ENCODE data around the gene PARD3.

PARD3 gene

GRCh38 chr10:34549953-34550352 is 265.1 kb downstream of the PARD3 start:
- Histone ChIP-seq H3K79me2 (ENCODE audit: insufficient read depth, low read length) (no peaks in the 10 kb centered on the region), H3F3A (ENCODE audit: insufficient read depth) (no peaks in the 10 kb centered on the region), H4K20me1 (ENCODE audit: low read depth, low read length) (no peaks in the 10 kb centered on the region), H3K4me3 (ENCODE audit: insufficient read depth, low read length, poor library complexity, severe bottlenecking) (no peak overlapping the region), H3K27me3 (ENCODE audit: low read length) (no peaks in the 10 kb centered on the region), H3K4me2 (ENCODE audit: low read depth, low read length, poor library complexity, severe bottlenecking) (no peak overlapping the region), H3K9ac (ENCODE audit: low read length) (no peak overlapping the region), H3K36me3 (ENCODE audit: low read length) (no peaks in the 10 kb centered on the region), H2AFZ (ENCODE audit: low read depth, low read length, severe bottlenecking) (no peak overlapping the region), H3K27ac (ENCODE audit: low read depth, low read length) (no peak overlapping the region), H3K9me2 (replicated peaks; ENCODE audit: insufficient read depth, low read length) (no peaks in the 10 kb centered on the region), H3K9me3 (ENCODE audit: insufficient read depth, low read length) (no peaks in the 10 kb centered on the region)
- no peak for TF ChIP-seq EZH2phosphoT487 (conservative IDR thresholded peaks at IDR 0.05; ENCODE audit: low read length)
- TF ChIP-seq CTCF (IDR thresholded peaks at IDR 0.05; ENCODE audit: insufficient read depth, low read length, poor library complexity, severe bottlenecking): no peak

- Histone ChIP-seq H3K4me2 (ENCODE audit: low read depth, low read length, poor library complexity, severe bottlenecking) (no peak overlapping the region), H3K79me2 (ENCODE audit: insufficient read depth, low read length) (no peaks in the 10 kb centered on the region), H3K9me3 (ENCODE audit: insufficient read depth, low read length) (no peaks in the 10 kb centered on the region), H3F3A (ENCODE audit: insufficient read depth) (no peaks in the 10 kb centered on the region), H3K9me2 (replicated peaks; ENCODE audit: insufficient read depth, low read length) (no peaks in the 10 kb centered on the region), H3K36me3 (ENCODE audit: low read length) (no peaks in the 10 kb centered on the region), H3K27ac (ENCODE audit: low read depth, low read length) (no peak overlapping the region), H2AFZ (ENCODE audit: low read depth, low read length, severe bottlenecking) (no peak overlapping the region), H3K27me3 (ENCODE audit: low read length) (no peaks in the 10 kb centered on the region), H4K20me1 (ENCODE audit: low read depth, low read length) (no peaks in the 10 kb centered on the region), H3K4me3 (ENCODE audit: insufficient read depth, low read length, poor library complexity, severe bottlenecking) (no peak overlapping the region), H3K9ac (ENCODE audit: low read length) (no peak overlapping the region)
- no peak for TF ChIP-seq EZH2phosphoT487 (conservative IDR thresholded peaks at IDR 0.05; ENCODE audit: low read length)
- TF ChIP-seq CTCF (IDR thresholded peaks at IDR 0.05; ENCODE audit: insufficient read depth, low read length, poor library complexity, severe bottlenecking): no peak
Measured at GRCh38 chr10:34549001-34549400, 266.1 kb downstream of the PARD3 start.

- no peaks in the 10 kb centered on the region for H3K9me2 ChIP-seq (replicated peaks; ENCODE audit: insufficient read depth, low read length)
- H3K9ac ChIP-seq (ENCODE audit: low read length): no peak overlapping the region
- H3F3A ChIP-seq (ENCODE audit: insufficient read depth): no peaks in the 10 kb centered on the region
- no peaks in the 10 kb centered on the region for H3K36me3 ChIP-seq (ENCODE audit: low read length)
- no peak overlapping the region for H3K4me2 ChIP-seq (ENCODE audit: low read depth, low read length, poor library complexity, severe bottlenecking)
- no peaks in the 10 kb centered on the region for H3K79me2 ChIP-seq (ENCODE audit: insufficient read depth, low read length)
- no peaks in the 10 kb centered on the region for H4K20me1 ChIP-seq (ENCODE audit: low read depth, low read length)
- no peak for TF ChIP-seq CTCF (IDR thresholded peaks at IDR 0.05; ENCODE audit: insufficient read depth, low read length, poor library complexity, severe bottlenecking)
- no peak for TF ChIP-seq EZH2phosphoT487 (conservative IDR thresholded peaks at IDR 0.05; ENCODE audit: low read length)
- no peak overlapping the region for H3K27ac ChIP-seq (ENCODE audit: low read depth, low read length)
- no peak overlapping the region for H3K4me3 ChIP-seq (ENCODE audit: insufficient read depth, low read length, poor library complexity, severe bottlenecking)
- no peaks in the 10 kb centered on the region for H3K9me3 ChIP-seq (ENCODE audit: insufficient read depth, low read length)
- no peak overlapping the region for H2AFZ ChIP-seq (ENCODE audit: low read depth, low read length, severe bottlenecking)
- H3K27me3 ChIP-seq (ENCODE audit: low read length): no peaks in the 10 kb centered on the region
Measured at GRCh38 chr10:34548466-34548865, 266.6 kb downstream of the PARD3 start.
